Measurements from ENCODE around the gene ACAP1.

Gene ACAP1

GRCh38 chr17:7383371-7383741 lies 47.0 kb downstream of the ACAP1 start:
- Histone ChIP-seq H3K27ac (ENCODE audit: low read length) (no peak overlapping the region), H3K4me1 (ENCODE audit: control insufficient read depth in 1 of 2, insufficient read depth in 2 of 2, low read length in 2 of 2) (peaks cover 8 to 30% of the 10 kb centered on the region in 2 donors), H3K4me3 (ENCODE audit: low read depth in 1 of 2, low read length in 2 of 2) (peak overlapping the region in 1 of 2 donors; percentile 66), H3K27me3 (ENCODE audit: low read depth, low read length) (no peaks in the 10 kb centered on the region), H3K36me3 (ENCODE audit: control insufficient read depth in 1 of 2, insufficient read depth in 2 of 2, low read length in 2 of 2) (no peaks in the 10 kb centered on the region), H3K9me3 (ENCODE audit: control insufficient read depth in 1 of 2, low read length in 2 of 2) (no peaks in the 10 kb centered on the region)

- Histone ChIP-seq H3K27ac (ENCODE audit: low read length) (no peak overlapping the region), H3K9me3 (ENCODE audit: control insufficient read depth in 1 of 2, low read length in 2 of 2) (no peaks in the 10 kb centered on the region), H3K4me1 (ENCODE audit: control insufficient read depth in 1 of 2, insufficient read depth in 2 of 2, low read length in 2 of 2) (peaks cover 8 to 30% of the 10 kb centered on the region in 2 donors), H3K4me3 (ENCODE audit: low read depth in 1 of 2, low read length in 2 of 2) (peak overlapping the region; percentile 37 to 66), H3K27me3 (ENCODE audit: low read depth, low read length) (no peaks in the 10 kb centered on the region), H3K36me3 (ENCODE audit: control insufficient read depth in 1 of 2, insufficient read depth in 2 of 2, low read length in 2 of 2) (peaks cover 0 to 4% of the 10 kb centered on the region in 2 donors)
Measured at GRCh38 chr17:7383742-7384488, 47.6 kb downstream of the ACAP1 start.

DNA sequence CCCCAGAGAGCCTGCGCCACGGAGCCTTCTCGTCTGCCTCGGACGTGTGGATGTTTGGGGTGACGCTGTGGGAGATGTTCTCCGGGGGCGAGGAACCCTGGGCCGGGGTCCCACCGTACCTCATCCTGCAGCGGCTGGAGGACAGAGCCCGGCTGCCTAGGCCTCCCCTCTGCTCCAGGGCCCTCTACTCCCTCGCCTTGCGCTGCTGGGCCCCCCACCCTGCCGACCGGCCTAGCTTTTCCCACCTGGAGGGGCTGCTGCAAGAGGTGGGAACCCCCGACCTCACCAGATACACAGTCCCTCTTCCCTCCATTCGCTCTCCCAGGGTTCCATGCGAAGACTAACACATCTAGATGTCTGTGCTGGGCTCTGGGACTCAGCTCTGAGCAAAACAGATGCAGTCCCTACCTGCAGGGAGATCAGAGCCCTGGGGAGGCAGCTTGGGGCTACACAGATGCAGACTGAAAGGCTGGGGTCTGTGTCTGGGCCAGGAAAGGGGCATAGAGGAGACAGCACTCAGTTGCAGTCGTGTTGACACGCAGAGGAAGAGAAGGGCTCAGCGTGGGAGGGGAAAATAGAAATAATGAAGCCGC lies 48.3 kb downstream of the ACAP1 start:
- Histone ChIP-seq H3K9me3 (ENCODE audit: control insufficient read depth in 1 of 2, low read length in 2 of 2) (no peaks in the 10 kb centered on the region), H3K27ac (ENCODE audit: low read length) (no peak overlapping the region), H3K36me3 (ENCODE audit: control insufficient read depth in 1 of 2, insufficient read depth in 2 of 2, low read length in 2 of 2) (peaks cover 0 to 11% of the 10 kb centered on the region in 2 donors), H3K4me3 (ENCODE audit: low read depth in 1 of 2, low read length in 2 of 2) (peak overlapping the region; percentile 37 to 66), H3K4me1 (ENCODE audit: control insufficient read depth in 1 of 2, insufficient read depth in 2 of 2, low read length in 2 of 2) (peaks cover 8 to 30% of the 10 kb centered on the region in 2 donors), H3K27me3 (ENCODE audit: low read depth, low read length) (no peaks in the 10 kb centered on the region)

DNA sequence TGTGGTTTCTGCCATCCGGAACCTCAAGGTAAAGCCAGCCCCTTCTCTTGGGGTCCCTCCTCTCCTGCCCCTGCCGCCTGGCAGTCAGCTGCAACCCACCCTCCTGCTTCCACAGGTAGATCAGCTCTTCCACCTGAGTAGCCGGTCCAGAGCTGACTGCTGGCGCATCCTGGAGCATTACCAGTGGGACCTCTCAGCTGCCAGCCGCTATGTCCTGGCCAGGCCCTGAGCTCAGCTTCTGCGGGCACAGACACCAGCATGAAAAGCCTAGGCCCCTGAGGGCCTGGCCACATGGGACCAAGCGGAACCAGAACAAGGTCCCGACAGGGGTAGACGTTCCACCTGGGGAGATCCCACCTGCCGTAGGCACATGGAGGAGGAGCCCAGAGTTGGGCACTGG lies 52.5 kb downstream of the ACAP1 start:
- Histone ChIP-seq H3K27ac (ENCODE audit: low read length) (no peak overlapping the region), H3K9me3 (ENCODE audit: control insufficient read depth in 1 of 2, low read length in 2 of 2) (no peaks in the 10 kb centered on the region), H3K4me3 (ENCODE audit: low read depth in 1 of 2, low read length in 2 of 2) (no peak overlapping the region), H3K27me3 (ENCODE audit: low read depth, low read length) (no peaks in the 10 kb centered on the region), H3K4me1 (ENCODE audit: control insufficient read depth in 1 of 2, insufficient read depth in 2 of 2, low read length in 2 of 2) (peaks cover 0 to 12% of the 10 kb centered on the region in 2 donors), H3K36me3 (ENCODE audit: control insufficient read depth in 1 of 2, insufficient read depth in 2 of 2, low read length in 2 of 2) (peaks cover 0 to 22% of the 10 kb centered on the region in 2 donors)

DNA sequence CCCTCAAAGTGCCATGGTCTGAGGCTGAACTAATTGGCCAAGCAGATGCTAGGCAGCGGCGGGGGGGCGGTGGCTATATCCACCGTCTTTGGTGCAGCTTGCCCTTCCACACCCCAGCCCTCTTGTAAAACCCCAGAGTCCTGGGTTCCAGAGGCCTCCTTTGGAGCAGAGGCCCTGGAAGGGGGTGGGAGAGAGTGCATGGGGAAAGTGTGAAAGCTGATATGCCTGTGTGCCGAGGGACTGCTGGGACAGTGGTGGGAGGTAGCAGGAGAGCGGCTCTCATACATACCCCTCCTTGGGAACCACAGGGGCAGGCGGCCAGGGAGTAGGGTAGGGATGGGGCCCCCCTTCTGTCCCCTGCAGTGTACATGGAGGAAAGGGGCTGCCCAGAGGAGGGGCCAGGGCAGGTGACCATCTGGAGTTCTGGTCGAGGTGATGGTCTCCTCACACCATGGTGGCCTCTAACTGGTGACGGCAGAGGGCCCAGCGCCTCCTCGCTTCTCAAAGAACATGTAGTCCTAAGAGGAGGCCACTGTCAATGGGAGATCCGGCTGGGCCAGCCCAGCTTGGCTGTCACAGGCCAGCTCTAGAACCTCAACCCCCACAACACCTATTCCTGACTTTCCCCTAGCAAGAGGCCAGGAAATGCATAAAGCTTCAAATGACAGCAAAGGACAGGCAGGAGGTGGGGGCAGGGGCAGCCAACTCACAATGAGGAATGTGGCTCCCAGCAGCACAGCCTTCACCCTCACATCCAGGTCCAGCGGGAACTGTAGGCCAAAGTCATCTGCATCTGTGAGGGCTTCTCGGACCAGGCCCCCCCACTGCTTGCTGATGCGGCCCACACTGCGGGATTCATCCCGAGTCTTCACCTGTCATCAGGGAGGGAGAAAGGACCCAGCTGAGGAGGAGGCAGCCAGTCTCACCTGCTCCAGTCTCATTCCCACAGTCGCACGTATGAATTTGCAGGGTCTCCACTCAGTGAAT lies 53.9 kb downstream of the ACAP1 start:
- H3K4me3 ChIP-seq (ENCODE audit: low read depth in 1 of 2, low read length in 2 of 2): no peak overlapping the region
- no peak overlapping the region for H3K27ac ChIP-seq (ENCODE audit: low read length)
- peaks cover 0 to 10% of the 10 kb centered on the region in 2 donors for H3K4me1 ChIP-seq (ENCODE audit: control insufficient read depth in 1 of 2, insufficient read depth in 2 of 2, low read length in 2 of 2)
- H3K36me3 ChIP-seq (ENCODE audit: control insufficient read depth in 1 of 2, insufficient read depth in 2 of 2, low read length in 2 of 2): peaks cover 0 to 22% of the 10 kb centered on the region in 2 donors
- H3K9me3 ChIP-seq (ENCODE audit: control insufficient read depth in 1 of 2, low read length in 2 of 2): no peaks in the 10 kb centered on the region
- H3K27me3 ChIP-seq (ENCODE audit: low read depth, low read length): no peaks in the 10 kb centered on the region

DNA sequence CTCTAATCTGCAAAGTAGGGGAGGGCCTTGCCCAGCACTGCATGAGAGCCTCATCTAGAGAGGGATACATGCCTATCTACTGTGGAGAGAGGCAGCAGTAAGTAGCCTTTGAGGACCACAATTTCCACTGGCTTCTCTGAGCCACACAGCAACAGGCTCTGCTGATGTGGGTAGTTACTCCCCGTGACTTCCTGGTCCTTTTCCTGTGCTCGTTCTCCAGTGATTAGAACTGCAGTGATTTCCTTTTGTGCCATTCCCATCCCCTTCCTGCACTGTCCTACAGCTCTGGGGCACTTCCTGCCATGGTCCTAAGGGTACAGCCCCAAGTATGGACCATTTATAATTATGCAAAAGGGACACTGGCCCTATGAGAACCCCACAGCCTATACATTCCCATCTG lies 55.0 kb downstream of the ACAP1 start:
- peaks cover 0 to 22% of the 10 kb centered on the region in 2 donors for H3K36me3 ChIP-seq (ENCODE audit: control insufficient read depth in 1 of 2, insufficient read depth in 2 of 2, low read length in 2 of 2)
- no peaks in the 10 kb centered on the region for H3K27me3 ChIP-seq (ENCODE audit: low read depth, low read length)
- H3K27ac ChIP-seq (ENCODE audit: low read length): no peak overlapping the region
- H3K9me3 ChIP-seq (ENCODE audit: control insufficient read depth in 1 of 2, low read length in 2 of 2): no peaks in the 10 kb centered on the region
- peaks cover 0 to 11% of the 10 kb centered on the region in 2 donors for H3K4me1 ChIP-seq (ENCODE audit: control insufficient read depth in 1 of 2, insufficient read depth in 2 of 2, low read length in 2 of 2)
- H3K4me3 ChIP-seq (ENCODE audit: low read depth in 1 of 2, low read length in 2 of 2): no peak overlapping the region

- Histone ChIP-seq H3K4me3 (ENCODE audit: low read depth in 1 of 2, low read length in 2 of 2) (peak overlapping the region; percentile 85 to 87), H3K27me3 (ENCODE audit: low read depth, low read length) (no peaks in the 10 kb centered on the region), H3K36me3 (ENCODE audit: control insufficient read depth in 1 of 2, insufficient read depth in 2 of 2, low read length in 2 of 2) (peaks cover 0 to 22% of the 10 kb centered on the region in 2 donors), H3K27ac (ENCODE audit: low read length) (no peak overlapping the region), H3K9me3 (ENCODE audit: control insufficient read depth in 1 of 2, low read length in 2 of 2) (no peaks in the 10 kb centered on the region), H3K4me1 (ENCODE audit: control insufficient read depth in 1 of 2, insufficient read depth in 2 of 2, low read length in 2 of 2) (peaks cover 0 to 11% of the 10 kb centered on the region in 2 donors)
Measured at GRCh38 chr17:7392696-7393612, 56.6 kb downstream of the ACAP1 start.

DNA sequence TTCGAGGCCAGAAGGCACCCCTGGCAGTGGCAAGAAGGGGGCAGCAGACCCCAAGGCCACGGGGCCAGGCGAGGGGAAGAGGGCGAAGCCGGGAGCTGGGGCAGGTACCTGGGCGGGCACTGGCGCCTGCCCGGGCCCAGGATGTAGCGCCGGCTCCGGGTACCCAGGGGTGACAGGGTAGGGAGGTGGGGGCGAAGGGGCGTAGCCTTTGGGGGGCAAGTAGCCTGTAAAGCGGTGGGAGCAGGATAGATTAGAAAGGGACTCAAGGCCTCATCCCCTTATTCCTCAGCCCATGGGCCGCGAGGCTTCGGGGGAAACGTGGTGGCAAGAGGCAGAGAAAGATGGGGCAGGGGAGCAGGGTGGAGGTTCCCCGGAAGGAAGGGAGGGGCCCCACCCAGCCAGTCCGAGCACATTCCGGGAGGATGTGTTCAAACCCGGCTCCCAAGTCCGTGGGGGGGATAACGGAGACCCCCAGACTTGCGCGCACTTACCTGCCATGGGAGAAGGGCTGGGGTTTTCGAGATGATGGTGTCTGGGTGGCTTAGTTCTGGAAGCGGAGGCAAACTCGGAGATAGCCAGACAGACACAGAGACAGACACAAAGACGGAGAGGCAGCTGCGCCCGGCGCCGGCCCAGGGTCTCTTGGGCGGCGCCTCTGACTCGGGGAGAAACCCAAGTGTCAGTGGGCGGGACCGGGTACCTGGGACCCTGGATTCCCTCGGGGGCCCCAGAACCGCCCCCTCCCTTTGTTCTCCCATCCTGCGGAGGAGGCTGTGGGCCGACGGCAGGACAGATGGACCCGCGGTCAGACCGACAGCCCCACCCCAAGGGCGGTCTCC lies 57.5 kb downstream of the ACAP1 start:
- Histone ChIP-seq H3K4me3 (ENCODE audit: low read depth in 1 of 2, low read length in 2 of 2) (peak overlapping the region; percentile 85 to 87), H3K4me1 (ENCODE audit: control insufficient read depth in 1 of 2, insufficient read depth in 2 of 2, low read length in 2 of 2) (peaks cover 0 to 11% of the 10 kb centered on the region in 2 donors)

GRCh38 chr17:7394452-7395191 lies 58.3 kb downstream of the ACAP1 start, which contains the start of gene PLSCR3:
Gene PLSCR3, minus strand, starts transcription at chr17:7394525. Its CDS starts 415 bp downstream, at chr17:7394110.
- H3K36me3 ChIP-seq (ENCODE audit: control insufficient read depth in 1 of 2, insufficient read depth in 2 of 2, low read length in 2 of 2): peaks cover 0 to 11% of the 10 kb centered on the region in 2 donors
- peaks cover 0 to 11% of the 10 kb centered on the region in 2 donors for H3K4me1 ChIP-seq (ENCODE audit: control insufficient read depth in 1 of 2, insufficient read depth in 2 of 2, low read length in 2 of 2)
- H3K27me3 ChIP-seq (ENCODE audit: low read depth, low read length): no peaks in the 10 kb centered on the region
- H3K9me3 ChIP-seq (ENCODE audit: control insufficient read depth in 1 of 2, low read length in 2 of 2): no peaks in the 10 kb centered on the region
- peak within 1 kb of the TSS; percentile 85 to 87 for H3K4me3 ChIP-seq (ENCODE audit: low read depth in 1 of 2, low read length in 2 of 2)
- H3K27ac ChIP-seq (ENCODE audit: low read length): peak within 1 kb of the TSS; percentile 83

More for the DNA sequence above, 57.5 kb downstream of the ACAP1 start:
- H3K27ac ChIP-seq (ENCODE audit: low read length): peak overlapping the region; percentile 56
- peaks cover 0 to 19% of the 10 kb centered on the region in 2 donors for H3K36me3 ChIP-seq (ENCODE audit: control insufficient read depth in 1 of 2, insufficient read depth in 2 of 2, low read length in 2 of 2)
- H3K9me3 ChIP-seq (ENCODE audit: control insufficient read depth in 1 of 2, low read length in 2 of 2): no peaks in the 10 kb centered on the region
- H3K27me3 ChIP-seq (ENCODE audit: low read depth, low read length): no peaks in the 10 kb centered on the region
